C1 segment of cervical spinal cord (tissue), 14 donors: ENCODE data around the gene ELP2.
A peak's percentile ranks its signal among the peaks of the same experiment; 100 is the strongest.
"Not testable (repeated sequence)": the region's sequence is repeated elsewhere in the genome, so short reads cannot be mapped to it uniquely, and the experiment has no call there.

Experiments
- DNase-seq, 14 donors: peaks; one replicate each; lab custom pipeline; 2025; lab: John Stamatoyannopoulos, UW

The ELP2 gene

DNA sequence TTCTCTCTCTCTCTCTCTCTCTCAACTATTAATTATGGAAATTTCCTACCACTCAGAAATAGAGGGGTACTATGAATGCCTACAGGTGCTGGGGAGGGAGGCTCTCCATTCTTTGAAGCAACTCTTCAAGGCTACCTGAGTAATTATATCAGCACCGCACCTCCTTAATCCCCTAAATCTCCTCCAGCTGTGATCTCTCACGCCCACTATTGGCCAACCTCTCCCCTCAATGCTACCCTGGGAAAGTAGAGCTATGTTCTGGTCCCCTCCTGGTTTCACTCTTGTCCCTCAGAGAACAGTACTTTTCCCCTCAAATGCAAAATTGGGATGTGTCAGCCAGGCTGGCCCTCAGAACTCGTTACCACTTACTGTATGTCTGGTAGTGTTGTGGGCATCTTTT lies 59.2 kb downstream of the ELP2 start:
- no peak for DNase-seq

DNA sequence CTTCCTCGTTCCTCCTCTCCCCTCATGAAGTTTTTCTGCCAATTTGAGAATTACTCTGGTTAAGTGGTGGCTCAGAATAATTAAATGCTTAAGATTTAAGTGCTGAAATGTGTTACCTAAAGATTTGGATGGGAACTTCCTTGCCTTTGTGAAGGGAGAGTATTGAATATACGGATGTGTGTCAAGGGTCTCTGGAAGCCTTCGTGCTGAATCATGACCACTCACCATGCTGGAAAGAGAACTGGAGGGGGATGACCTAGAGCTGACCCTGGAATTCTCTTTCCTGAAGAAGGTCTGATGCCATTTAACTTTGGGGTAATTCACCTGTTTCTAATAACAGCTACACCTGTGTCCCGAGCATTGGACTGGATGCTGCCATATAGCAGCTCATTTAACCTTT lies 59.8 kb downstream of the ELP2 start:
- no peak for DNase-seq

DNA sequence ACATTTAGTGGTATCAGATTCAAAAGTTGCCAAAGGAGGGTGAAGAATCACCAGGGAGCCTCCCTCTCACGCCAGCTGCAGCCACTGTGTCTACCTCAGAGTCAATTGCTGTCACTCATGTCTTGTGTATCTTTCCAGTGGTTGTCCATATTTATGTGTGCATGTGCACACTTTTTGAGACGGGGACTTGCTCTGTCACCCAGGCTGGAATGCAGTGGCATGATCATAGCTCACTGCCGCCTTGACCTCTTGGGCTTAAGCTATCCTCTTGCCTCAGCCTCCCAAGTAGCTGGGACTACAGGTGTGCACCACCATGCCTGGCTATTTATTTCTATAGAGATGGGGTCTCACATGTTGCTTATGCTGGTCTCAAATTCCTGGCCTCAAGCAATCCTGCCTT lies 61.6 kb downstream of the ELP2 start:
- DNase-seq, result no peak

DNA sequence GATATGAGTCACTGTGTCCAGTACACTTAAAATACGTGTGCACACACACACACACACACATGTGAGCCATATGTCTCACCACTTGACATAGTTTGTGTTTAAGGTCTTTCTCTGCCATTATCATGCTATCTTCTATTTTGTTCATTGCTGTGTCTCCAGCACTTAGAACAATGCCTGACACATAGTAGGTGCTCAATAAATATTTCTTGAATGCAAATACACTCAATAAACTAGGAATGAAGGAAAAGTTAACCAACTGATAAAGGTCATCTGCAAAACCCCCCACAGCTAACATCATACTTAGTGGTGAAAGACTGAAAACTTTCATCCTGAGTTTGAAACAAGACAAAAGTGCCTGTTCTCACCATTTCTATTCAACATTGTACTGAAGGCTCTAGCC lies 62.0 kb downstream of the ELP2 start:
- no peak for DNase-seq

DNA sequence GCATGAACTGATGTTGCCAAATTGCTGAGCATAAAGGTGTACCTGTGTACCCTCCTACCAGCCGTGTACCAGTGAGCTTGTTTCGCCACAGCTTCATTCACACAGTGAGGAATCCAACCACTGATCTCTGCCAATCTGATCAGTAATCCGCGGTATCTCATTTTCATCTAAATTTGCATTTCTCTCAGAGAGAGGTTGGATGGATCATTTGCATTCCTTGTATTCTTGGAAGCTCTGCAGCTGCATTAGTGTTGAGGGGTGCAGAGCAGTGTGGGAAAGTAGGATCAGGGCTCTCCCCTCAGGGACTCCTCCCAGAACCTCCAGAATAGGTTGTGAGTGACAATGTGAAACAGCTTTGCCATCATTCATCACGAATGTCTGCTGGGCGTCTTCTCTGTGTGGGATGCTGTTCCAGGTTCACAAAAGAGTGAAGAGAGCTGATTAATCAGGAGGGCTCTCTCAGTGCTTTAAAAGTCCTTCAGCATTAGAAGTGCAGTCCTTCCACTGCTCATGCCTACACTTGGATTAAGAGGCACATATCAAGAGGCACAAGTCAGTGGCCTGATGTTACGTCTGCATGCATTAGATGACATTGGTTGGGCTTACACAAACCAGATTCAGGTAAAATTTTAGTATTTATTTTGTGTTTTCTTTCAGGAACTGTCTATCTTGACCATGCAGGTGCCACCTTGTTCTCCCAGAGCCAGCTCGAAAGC lies 65.1 kb downstream of the ELP2 start:
- no peak for DNase-seq

DNA sequence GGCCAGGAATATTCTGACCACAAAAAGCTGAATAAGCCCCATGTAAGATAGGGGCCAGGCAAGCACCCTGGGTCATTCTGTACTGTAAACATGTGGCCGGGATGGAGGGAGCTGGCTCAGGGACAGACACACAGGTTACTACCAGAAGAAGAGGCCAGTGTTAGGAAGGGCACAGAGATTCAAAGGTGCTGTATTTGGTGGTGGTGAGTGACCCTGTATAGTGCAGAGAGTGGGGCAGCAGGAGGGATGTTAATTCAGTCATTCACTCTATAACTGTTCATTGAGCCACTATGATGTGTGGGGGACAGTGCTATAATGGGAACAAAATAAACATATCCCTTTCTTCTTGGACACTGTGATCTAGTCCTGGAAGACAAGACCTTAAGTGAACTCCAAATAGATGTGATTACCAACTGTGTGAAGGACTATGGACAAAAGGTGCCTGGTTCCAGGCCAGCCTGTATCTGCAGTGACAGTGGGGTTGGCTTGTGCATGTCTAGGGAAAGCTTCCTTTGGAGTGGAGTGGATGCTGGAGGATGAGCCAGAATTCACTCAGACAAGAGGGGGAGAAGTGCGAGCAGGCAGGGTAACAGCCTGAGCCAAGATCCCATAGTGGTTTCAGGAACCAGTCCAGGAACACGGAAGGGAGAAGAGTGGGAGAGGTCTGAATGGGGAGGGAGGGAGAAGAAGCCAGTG lies 65.9 kb downstream of the ELP2 start:
- peak in 1 of 14 donors; percentile 27 for DNase-seq

DNA sequence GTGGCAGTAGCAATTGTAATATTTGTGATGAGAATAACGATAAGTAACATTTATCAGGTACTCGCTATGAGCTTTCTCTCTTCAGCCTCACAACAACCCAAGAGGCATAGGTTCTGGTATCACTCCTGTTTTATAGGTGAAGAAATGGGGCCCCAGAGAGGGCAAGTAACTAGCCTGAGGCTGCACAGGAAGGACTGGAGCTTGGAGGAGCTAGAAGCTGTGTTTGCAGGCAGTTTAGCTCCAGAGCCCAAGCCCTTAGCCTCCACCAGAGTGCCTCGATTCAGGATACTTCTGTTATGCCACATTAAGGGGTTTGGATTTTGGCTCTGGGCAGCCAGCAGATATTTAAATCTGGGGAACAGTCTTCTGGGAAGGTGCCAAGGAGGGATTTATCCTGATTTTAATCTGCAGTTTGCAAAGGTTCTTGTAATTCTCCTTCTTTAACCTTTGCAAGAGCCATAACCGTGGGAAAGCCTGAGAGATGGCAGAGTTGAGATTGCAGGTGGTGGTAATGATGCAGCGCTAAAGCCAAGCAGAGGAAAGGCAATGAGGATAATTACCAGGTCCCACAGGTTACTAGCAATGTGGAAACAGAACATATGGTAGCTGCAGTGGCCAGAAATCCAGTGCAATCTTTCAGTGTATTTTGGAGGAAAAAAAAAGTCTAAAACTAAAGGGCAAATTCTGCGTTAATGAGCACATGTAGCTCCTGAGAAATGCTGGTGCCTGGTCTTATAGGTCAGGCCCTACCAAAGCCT lies 66.7 kb downstream of the ELP2 start:
- DNase-seq, result peak in 1 of 14 donors; percentile 51

DNA sequence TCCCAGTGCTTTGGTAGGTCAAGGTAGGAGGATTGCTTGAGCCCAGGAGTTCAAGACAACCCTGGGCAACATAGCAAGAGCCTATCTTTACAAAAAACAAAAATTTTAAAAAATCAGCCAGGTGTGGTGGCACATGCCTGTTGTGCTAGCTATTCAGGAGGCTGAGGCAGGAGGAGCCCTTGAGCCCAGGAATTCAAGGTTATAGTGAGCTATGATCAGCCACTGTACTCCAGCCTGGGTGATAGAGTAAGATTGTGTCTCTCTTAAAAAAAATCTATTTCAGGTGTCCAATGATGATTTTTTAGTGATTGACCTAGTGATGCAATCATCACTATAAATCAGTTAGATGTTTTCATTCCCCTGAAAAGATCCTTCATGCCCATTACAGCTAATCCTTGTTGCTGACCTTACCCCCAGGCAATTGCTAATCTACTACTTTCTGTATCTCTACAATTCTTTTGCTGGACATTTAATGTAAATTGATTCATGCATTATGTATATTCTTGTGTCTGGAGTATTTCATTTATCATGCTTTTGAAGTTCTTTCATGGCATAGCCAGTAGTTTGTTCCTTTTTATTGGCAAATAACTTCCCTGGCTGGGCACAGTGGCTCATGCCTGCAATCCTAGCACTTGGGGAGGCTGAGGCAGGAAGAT lies 67.9 kb downstream of the ELP2 start:
- no peak for DNase-seq

DNA sequence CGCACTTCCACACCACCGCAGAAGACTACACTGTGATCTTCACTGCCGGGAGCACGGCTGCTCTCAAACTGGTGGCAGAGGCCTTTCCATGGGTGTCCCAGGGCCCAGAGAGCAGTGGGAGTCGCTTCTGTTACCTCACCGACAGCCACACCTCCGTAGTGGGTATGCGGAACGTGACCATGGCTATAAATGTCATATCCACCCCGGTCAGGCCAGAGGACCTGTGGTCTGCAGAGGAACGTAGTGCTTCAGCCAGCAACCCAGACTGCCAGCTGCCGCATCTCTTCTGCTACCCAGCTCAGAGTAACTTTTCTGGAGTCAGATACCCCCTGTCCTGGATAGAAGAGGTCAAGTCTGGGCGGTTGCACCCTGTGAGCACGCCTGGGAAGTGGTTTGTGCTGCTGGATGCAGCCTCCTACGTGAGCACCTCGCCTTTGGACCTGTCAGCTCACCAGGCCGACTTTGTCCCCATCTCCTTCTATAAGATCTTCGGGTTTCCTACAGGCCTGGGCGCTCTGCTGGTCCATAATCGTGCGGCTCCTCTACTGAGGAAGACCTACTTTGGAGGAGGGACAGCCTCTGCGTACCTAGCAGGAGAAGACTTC lies 70.1 kb downstream of the ELP2 start:
- DNase-seq, result no peak

DNA sequence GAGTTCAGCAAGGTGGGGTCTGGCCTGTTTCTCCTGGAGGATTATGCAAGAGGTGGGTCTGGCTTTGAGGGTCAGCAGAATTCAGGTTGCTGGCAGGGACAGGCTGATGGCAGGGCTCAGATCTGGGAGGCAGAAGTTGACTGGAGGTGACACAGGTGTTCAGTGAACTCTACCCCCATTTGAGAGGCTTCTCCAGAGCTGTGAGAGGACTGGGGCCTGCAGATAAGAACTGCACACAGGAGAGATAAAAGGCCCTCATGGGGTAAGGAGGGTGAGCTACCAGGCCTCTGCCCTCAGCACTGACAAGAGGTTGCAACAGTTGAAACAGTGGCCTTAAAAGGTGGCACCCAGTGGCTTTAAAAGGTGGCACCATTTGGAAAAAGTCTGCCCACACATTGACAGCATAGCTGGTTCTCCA lies 70.7 kb downstream of the ELP2 start:
- no peak for DNase-seq

DNA sequence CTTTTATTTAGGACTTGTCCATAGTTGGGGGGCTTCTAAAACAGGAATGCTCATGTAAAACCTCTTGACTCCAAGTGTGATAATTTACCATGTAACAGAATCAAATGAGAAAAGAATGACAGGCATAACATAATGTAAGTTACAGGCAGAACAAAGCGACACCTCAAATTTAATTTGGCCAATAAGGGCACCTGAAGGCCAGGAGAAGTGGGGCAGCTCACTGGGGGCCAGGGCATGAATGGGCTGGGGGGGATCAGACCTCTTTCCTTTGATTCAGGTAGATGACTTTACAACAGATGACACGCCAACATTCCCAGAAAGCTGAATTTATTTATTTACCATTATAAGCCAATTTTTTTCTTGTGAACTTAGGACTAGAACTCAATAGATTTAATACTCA lies 72.1 kb downstream of the ELP2 start:
- DNase-seq, result no peak

DNA sequence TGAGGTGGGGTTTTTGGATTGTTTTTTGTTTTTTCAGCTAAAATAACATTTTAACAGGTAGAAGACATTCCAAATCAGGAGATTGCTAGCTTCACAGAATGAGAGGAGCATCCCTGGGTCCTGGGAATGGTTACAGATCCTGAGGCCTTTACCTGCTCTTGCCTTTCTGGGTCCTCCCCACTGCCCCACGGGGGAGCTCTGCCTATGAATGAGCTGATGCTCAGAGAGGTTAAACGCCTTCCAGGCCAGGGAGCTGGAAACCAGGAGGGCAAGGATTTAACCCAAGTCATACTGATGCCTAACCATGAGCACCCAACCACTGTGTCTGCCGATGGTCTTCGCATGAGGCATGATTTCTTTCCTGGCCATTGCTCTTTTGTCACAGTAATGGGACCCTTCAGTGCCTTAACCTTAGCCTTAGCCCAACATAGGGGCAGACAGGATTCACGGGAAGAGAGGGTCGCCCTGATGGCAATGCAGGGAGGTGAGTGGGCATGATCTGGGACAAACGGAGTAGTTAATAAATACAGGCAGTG lies 73.7 kb downstream of the ELP2 start:
- no peak for DNase-seq

DNA sequence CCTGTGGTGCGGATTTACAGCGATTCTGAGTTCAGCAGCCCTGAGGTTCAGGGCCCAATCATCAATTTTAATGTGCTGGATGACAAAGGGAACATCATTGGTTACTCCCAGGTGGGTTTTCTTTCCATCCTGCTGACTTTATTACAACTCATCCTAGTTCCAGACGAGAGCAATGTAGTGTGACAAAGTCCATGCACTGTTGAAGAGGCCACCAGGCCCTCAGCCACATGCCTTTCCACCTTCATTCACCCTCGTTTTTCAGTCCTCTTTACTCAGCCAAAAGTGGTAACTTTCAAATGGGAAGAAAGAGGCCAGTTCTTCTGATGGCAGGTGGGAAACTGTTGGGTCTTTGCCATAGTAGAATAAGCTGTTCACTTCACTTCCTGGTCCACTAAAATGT lies 75.5 kb downstream of the ELP2 start:
- no peak for DNase-seq

DNA sequence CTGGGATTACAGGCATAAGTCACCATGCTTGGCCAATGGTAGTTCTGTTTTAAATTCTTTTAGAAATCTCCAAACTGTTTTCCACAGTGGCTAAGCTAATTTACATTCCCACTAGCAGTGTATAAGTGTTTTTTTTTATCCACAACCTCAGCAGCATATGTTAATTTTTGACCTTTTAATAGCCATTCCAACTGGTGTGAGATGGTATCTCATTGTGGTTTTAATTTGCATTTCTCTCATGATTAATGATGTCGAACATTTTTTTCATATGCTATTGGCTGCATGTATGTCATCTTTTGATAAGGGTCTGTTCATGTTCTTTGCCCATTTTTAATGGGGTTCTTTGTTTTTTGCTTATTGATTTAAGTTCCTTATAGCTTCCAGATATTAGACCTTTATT lies 77.6 kb downstream of the ELP2 start:
- no peak for DNase-seq

DNA sequence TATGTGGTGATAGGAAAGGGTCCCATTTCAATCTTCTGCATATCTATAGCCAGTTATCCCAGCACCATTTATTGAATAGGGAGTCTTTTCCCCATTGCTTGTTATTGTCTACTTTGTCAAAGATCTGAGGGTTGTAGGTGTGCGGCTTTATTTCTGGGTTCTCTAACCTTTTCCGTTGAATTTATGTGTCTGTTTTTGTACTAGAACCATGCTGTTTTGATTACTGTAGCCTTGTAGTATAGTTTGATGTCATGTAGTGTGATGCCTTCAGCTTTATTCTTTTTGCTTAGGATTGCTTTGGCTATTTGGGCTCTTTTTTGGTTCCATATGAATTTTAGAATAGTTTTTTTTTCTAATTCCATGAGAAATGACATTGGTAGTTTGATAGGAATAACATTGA lies 78.3 kb downstream of the ELP2 start:
- not testable (repeated sequence) for DNase-seq

DNA sequence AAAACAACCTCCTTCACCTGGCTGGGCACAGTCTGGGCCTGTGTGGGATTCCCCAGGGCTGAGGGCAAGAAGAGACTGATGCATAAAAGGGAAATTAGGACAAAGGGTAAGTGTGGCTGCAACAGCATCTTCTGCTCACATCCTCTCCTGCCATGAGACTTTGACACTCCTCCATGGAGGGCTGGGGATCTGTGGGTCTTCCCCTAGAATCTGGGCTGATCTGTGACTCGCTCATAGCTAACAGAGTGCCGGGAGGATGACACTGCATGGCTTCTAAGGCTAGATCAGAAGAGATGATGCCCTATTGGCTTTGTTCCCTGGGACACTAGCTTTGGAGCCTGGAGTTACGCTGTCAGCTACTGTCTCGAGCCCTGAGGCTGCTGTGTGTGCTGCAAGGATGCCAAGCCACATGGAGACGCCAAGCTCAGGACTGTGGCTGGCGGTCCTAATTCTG lies 81.9 kb downstream of the ELP2 start:
- no peak for DNase-seq

DNA sequence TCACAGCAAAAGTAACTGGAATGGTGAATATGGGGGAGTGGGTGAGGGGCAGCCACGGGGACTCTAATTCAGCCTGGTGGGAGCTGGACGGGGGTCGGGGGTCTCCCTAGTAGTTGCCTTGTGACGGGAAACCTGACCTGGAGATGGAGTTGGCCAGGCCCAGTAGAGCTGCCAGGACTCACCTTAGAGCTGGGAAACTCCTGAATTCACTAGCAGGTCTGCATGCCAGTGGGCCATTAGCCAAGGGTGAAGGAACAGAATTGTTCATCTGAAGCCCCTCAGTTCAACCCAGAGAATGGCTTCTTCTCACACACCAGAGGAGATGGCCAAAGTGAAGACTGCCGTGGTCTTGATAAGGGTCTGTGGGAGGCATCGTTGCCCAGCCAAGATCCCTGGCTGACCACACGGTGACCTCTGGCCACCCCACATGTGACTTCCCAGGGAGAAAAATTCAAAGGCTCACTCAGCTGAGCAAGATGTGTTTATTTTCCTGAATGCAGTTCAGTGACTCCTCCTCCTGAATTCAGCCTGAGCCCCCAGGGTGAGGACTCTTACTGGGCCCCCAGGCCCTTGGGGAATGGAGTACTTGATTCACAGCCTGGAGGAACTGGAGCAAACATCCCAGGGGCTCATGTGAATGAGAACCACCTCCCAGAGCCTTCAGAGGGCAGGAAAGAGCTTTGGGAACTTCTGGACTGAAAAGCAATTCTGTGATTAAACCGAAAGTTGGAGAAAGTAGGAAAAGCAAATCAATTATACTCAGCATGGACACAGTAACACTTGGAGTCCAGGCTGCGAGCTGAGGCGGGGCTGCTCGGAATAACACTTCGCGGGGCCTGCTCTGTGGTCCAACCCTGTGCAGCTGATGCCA lies 82.8 kb downstream of the ELP2 start:
- DNase-seq, result no peak

DNA sequence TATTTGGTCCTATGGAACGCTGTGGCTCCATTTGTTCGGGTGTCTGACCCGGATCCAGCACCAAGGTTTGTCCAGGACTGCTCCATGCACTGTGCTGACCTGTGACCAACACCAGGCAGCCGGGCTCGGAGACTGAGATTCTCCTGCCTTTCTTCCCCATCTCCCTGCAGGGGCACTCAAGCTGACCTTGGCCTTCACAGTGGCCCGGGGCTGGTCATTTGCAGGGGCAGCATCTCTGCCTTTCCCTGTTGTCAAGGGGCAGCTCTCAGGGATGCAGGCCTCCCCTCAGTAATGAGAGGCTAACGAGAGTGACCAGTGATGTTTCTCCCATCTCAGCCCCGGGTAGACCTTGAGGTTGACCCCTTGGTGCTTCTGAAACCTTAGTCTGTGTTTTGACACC lies 85.1 kb downstream of the ELP2 start:
- DNase-seq, result no peak

DNA sequence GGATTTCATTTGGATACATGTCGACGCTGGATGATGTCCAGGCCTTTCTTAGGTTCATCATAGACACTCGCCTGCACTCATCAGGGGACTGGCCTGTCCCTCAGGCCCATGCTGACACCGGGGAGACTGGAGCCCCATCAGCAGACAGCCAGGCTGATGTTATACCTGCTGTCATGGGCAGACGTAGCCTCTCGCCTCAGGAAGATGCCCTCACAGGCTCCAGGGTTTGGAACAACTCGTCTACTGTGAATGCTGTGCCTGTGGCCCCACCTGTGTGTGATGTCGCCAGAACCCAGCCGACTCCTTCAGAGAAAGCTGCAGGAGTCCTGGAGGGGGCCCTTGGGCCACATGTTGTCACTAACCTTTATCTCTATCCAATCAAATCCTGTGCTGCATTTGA lies 85.9 kb downstream of the ELP2 start:
- no peak for DNase-seq

DNA sequence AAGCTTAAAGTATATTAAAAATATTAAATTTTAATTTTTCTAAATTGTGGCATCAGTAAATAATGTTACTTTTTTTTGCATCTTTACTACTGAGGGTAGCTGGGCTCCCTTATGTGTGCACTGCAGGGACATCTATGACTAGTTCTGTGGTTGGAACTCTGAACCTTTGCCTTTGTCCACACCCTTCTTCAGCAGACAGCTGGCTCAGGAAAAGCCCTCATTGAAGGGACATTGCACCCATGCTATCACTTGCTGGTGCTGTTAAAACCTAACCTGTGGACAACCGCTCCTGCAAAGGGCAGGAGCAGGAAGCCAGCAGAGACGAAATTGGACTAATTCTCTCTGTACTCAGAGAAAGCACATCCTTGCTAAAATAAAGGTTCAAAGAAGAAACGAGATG lies 87.6 kb downstream of the ELP2 start:
- DNase-seq, result no peak
